C4-2B (cell line): ENCODE results near the gene ZFYVE28.

Experiments
- ZFX ChIP-seq: fragments of 450-650 bp; IDR thresholded peaks from 2 replicates; pipeline ENCODE4 v1.6.1; 2017
- TF ChIP-seq, protein P1 (sequence below): fragments of 450-650 bp; conservative IDR thresholded peaks from 2 replicates; pipeline ENCODE4 v1.5.1; 2017; ENCODE audit warnings: mild to moderate bottlenecking

GRCh38 chr4:2465032-2465431, 46.6 kb upstream of the ZFYVE28 start:
- TF ChIP-seq, protein P1, sequence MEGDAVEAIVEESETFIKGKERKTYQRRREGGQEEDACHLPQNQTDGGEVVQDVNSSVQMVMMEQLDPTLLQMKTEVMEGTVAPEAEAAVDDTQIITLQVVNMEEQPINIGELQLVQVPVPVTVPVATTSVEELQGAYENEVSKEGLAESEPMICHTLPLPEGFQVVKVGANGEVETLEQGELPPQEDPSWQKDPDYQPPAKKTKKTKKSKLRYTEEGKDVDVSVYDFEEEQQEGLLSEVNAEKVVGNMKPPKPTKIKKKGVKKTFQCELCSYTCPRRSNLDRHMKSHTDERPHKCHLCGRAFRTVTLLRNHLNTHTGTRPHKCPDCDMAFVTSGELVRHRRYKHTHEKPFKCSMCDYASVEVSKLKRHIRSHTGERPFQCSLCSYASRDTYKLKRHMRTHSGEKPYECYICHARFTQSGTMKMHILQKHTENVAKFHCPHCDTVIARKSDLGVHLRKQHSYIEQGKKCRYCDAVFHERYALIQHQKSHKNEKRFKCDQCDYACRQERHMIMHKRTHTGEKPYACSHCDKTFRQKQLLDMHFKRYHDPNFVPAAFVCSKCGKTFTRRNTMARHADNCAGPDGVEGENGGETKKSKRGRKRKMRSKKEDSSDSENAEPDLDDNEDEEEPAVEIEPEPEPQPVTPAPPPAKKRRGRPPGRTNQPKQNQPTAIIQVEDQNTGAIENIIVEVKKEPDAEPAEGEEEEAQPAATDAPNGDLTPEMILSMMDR: no peak
- no peak for TF ChIP-seq ZFX
